H9 (cell line): ENCODE data around the gene ADCY1. TPM values are rescaled to one million over a fixed set of nuclear protein-coding genes. Genes with fewer than 3 reads are reported as not detected.

Source experiments
- DNase-seq: peaks from one replicate; pipeline ENCODE4 v3.0.0-alpha.2; 2017
- H2AFZ ChIP-seq: one replicate; pipeline ENCODE4 v1.6.1; 2013; ENCODE audit warnings: mild to moderate bottlenecking, low read length, control low read depth, moderate library complexity
- H2AK5ac ChIP-seq: 2 replicates; pipeline ENCODE4 v1.6.1; 2013; ENCODE audit warnings: low read length, control low read depth, mixed read lengths; ENCODE audit not compliant: insufficient read length
- H2BK120ac ChIP-seq: one replicate; pipeline ENCODE4 v1.6.1; 2013; ENCODE audit warnings: low read depth, mild to moderate bottlenecking, low read length, control low read depth, inconsistent platforms; ENCODE audit not compliant: poor library complexity, severe bottlenecking
- H2BK12ac ChIP-seq: 2 replicates; pipeline ENCODE4 v1.6.1; 2013; ENCODE audit warnings: low read length, control low read depth, mixed read lengths, low read depth; ENCODE audit not compliant: insufficient read length
- H2BK15ac ChIP-seq: 2 replicates; pipeline ENCODE4 v1.6.1; 2013; ENCODE audit warnings: low read depth, low read length, control low read depth
- H2BK20ac ChIP-seq: one replicate; pipeline ENCODE4 v1.6.1; 2013; ENCODE audit warnings: low read depth, mild to moderate bottlenecking, low read length, control low read depth, inconsistent platforms; ENCODE audit not compliant: poor library complexity, severe bottlenecking
- H2BK5ac ChIP-seq: 2 replicates; pipeline ENCODE4 v1.6.1; 2013; ENCODE audit warnings: low read length, control low read depth, mixed read lengths; ENCODE audit not compliant: insufficient read length
- H3K14ac ChIP-seq: 2 replicates; pipeline ENCODE4 v1.6.1; 2013; ENCODE audit warnings: low read length, control low read depth; ENCODE audit not compliant: insufficient read depth
- H3K18ac ChIP-seq: 2 replicates; pipeline ENCODE4 v1.6.1; 2013; ENCODE audit warnings: low read depth, mild to moderate bottlenecking, mixed read lengths, low read length, control low read depth; ENCODE audit not compliant: insufficient read length
- H3K23ac ChIP-seq: 2 replicates; pipeline ENCODE4 v1.6.1; 2013; ENCODE audit warnings: low read length, control low read depth, mixed read lengths, low read depth; ENCODE audit not compliant: insufficient read length
- H3K23me2 ChIP-seq: 2 replicates; pipeline ENCODE4 v1.6.1; 2013; ENCODE audit warnings: low read depth, mild to moderate bottlenecking, mixed read lengths, low read length, control low read depth; ENCODE audit not compliant: insufficient read length, poor library complexity, severe bottlenecking
- H3K27ac ChIP-seq: 2 replicates; pipeline ENCODE4 v1.5.1; 2013; ENCODE audit warnings: low read length, control low read depth, mixed read lengths, low read depth; ENCODE audit not compliant: insufficient read length
- H3K27me3 ChIP-seq: 2 replicates; pipeline ENCODE4 v1.6.1; 2013; ENCODE audit warnings: low read length, control low read depth, inconsistent platforms; ENCODE audit not compliant: insufficient read depth
- H3K4ac ChIP-seq: 2 replicates; pipeline ENCODE4 v1.6.1; 2013; ENCODE audit warnings: low read depth, mild to moderate bottlenecking, control low read depth, inconsistent platforms, low read length, moderate library complexity
- H3K4me1 ChIP-seq: 2 replicates; pipeline ENCODE4 v1.6.1; 2013; ENCODE audit warnings: low read length, control low read depth, inconsistent platforms; ENCODE audit not compliant: insufficient read depth
- H3K4me2 ChIP-seq: 2 replicates; pipeline ENCODE4 v1.6.1; 2013; ENCODE audit warnings: low read length, control low read depth, mixed read lengths; ENCODE audit not compliant: insufficient read length, insufficient read depth
- H3K56ac ChIP-seq: 2 replicates; pipeline ENCODE4 v1.6.1; 2013; ENCODE audit warnings: low read depth, mild to moderate bottlenecking, mixed read lengths, low read length, control low read depth; ENCODE audit not compliant: insufficient read length
- H3K79me1 ChIP-seq: 2 replicates; pipeline ENCODE4 v1.6.1; 2013; ENCODE audit warnings: low read depth, mild to moderate bottlenecking, moderate library complexity, low read length, control low read depth, inconsistent platforms; ENCODE audit not compliant: insufficient read depth, poor library complexity, severe bottlenecking
- H3K79me2 ChIP-seq: 2 replicates; pipeline ENCODE4 v1.6.1; 2013; ENCODE audit warnings: low read length, control low read depth, inconsistent platforms; ENCODE audit not compliant: insufficient read depth
- H3K9ac ChIP-seq: 2 replicates; pipeline ENCODE4 v1.6.1; 2013; ENCODE audit warnings: low read length, control low read depth, mixed read lengths; ENCODE audit not compliant: insufficient read length; ENCODE audit errors: extremely low read depth
- H3K9me3 ChIP-seq: one replicate; pipeline ENCODE4 v1.6.1; 2013; ENCODE audit warnings: low read depth, low read length, inconsistent platforms; ENCODE audit not compliant: control insufficient read depth
- H3T11ph ChIP-seq: one replicate; pipeline ENCODE4 v1.6.1; 2013; ENCODE audit warnings: mild to moderate bottlenecking, low read length, control low read depth, inconsistent platforms
- H4K20me1 ChIP-seq: one replicate; pipeline ENCODE4 v1.6.1; 2013; ENCODE audit not compliant: control insufficient read depth, insufficient read length, insufficient read depth
- H4K5ac ChIP-seq: 2 replicates; pipeline ENCODE4 v1.6.1; 2013; ENCODE audit warnings: low read depth, mild to moderate bottlenecking, mixed read lengths, low read length, control low read depth; ENCODE audit not compliant: insufficient read length
- H4K8ac ChIP-seq: replicated peaks from 2 replicates; pipeline ENCODE4 v1.6.1; 2013; ENCODE audit warnings: low read length, control low read depth, mixed read lengths, low read depth; ENCODE audit not compliant: insufficient read length
- H4K91ac ChIP-seq: 2 replicates; pipeline ENCODE4 v1.6.1; 2013; ENCODE audit warnings: low read depth, mild to moderate bottlenecking, moderate library complexity, mixed read lengths, low read length, control low read depth; ENCODE audit not compliant: insufficient read length
- H3K27ac Mint-ChIP-seq, 3 experiments: 2 replicates in 2 of 3; 3 replicates in 1 of 3; pipeline ENCODE4 v1.8.0; 2020 to 2021; ENCODE audit warnings: mixed read lengths in 3 of 3, mild to moderate bottlenecking in 1 of 3, moderate library complexity in 1 of 3
- H3K27me3 Mint-ChIP-seq: 2 replicates; pipeline ENCODE4 v1.8.0; 2021; ENCODE audit warnings: low read depth, mild to moderate bottlenecking, moderate library complexity, mixed read lengths
- H3K36me3 Mint-ChIP-seq, 3 experiments: 2 replicates in 2 of 3; 3 replicates in 1 of 3; pipeline ENCODE4 v1.8.0; 2020 to 2021; ENCODE audit warnings: low read depth in 3 of 3, mixed read lengths in 3 of 3; ENCODE audit not compliant: insufficient read depth in 1 of 3
- H3K4me1 Mint-ChIP-seq, 2 experiments: 2 replicates each; pipeline ENCODE4 v1.8.0; 2020; ENCODE audit warnings: mixed read lengths in 2 of 2
- H3K4me3 Mint-ChIP-seq, 2 experiments: 2 replicates in 1 of 2; 3 replicates in 1 of 2; pipeline ENCODE4 v1.8.0; 2020 to 2021; ENCODE audit warnings: mild to moderate bottlenecking in 2 of 2, mixed read lengths in 2 of 2, moderate library complexity in 1 of 2
- H3K9me3 Mint-ChIP-seq, 2 experiments: 2 replicates in 1 of 2; 3 replicates in 1 of 2; pipeline ENCODE4 v1.8.0; 2020; ENCODE audit warnings: mild to moderate bottlenecking in 2 of 2, mixed read lengths in 2 of 2, moderate library complexity in 1 of 2
- WGBS: extraction: QIAGEN DNeasy Blood & Tissue Kit; methylation state at CpG from one replicate; pipeline ENCODE4 v1.1.7; 2013; ENCODE audit warnings: missing lambda C conversion rate, low lambda C conversion rate, mixed read lengths; ENCODE audit not compliant: insufficient read length; ENCODE audit errors: extremely low coverage; 5-methylcytosine and 5-hydroxymethylcytosine counted together
- total RNA-seq: library from RNA; stranded (reverse); gene quantifications from 2 replicates; pipeline ENCODE4 v1.2.1, GENCODE V29; 2021
- TF ChIP-seq, protein P1 (sequence below): fragments of 200-600 bp; sonication (generic); conservative IDR thresholded peaks from 3 replicates; pipeline ENCODE4 v1.8.0; 2021; ENCODE audit warnings: antibody characterized with exemption, mild to moderate bottlenecking

The ADCY1 gene
- total RNA-seq, 1 experiment from 2014 or later = 21.6 TPM

DNA sequence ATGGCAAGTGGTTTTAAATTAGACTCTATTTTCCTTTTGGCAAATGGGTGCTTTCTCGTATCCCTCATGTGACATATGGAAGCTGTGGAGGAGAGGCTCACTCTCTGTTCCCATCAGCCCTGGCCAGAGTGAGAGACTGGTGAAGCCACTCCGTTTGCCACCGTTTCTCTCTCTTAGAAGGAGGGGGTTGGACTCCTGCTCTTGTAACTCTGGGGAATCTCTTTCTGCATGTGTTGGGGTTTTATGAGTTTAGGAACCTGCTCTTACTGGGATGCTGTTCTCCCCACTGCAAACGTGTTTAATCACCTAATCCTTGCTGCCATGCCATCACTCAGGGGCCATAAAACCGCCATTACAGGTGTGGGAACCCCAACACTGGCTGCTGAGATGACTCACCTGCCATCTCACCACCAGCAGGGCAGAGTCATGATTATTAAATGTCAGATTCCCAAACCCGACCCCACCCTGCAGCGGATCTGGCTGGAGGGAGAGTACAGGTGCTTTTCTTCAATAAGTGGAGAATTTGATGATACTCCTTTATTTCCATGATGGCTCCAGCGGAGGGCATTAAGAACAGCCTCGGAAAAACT is 103.2 kb downstream of the ADCY1 start:
- Histone ChIP-seq H3K4ac (no peak overlapping the region), H3K56ac (no peak overlapping the region), H4K5ac (no peak overlapping the region), H4K91ac (no peak overlapping the region), H3K79me2 (no peaks in the 10 kb centered on the region), H2BK20ac (no peak overlapping the region), H3K14ac (no peak overlapping the region), H2AK5ac (no peak overlapping the region), H3K18ac (no peak overlapping the region), H3K27me3 (no peaks in the 10 kb centered on the region), H2BK120ac (no peak overlapping the region), H3K79me1 (no peaks in the 10 kb centered on the region), H3K4me2 (no peak overlapping the region), H2BK15ac (no peak overlapping the region), H2AFZ (no peak overlapping the region), H3K9ac (no peak overlapping the region), H2BK12ac (no peak overlapping the region), H4K20me1 (no peaks in the 10 kb centered on the region), H4K8ac (no peak overlapping the region), H3K4me1 (no peaks in the 10 kb centered on the region), H3K23me2 (no peaks in the 10 kb centered on the region), H3K9me3 (no peaks in the 10 kb centered on the region), H3K27ac (no peak overlapping the region), H3K23ac (no peak overlapping the region), H3T11ph (no peak overlapping the region), H2BK5ac (no peak overlapping the region)
- Mint-ChIP-seq H3K4me3 (no peak overlapping the region), H3K36me3 (peaks cover 3 to 18% (median 14%) of the 10 kb centered on the region in 3 experiments; a peak in 6 of 7 replicates), H3K27ac (no peak overlapping the region), H3K9me3 (no peaks in the 10 kb centered on the region), H3K4me1 (peaks cover 0 to 4% of the 10 kb centered on the region in 2 experiments; a peak in 1 of 4 replicates), H3K27me3 (no peaks in the 10 kb centered on the region)
- no peak for DNase-seq
- WGBS = no CpG with 5 or more reads among the region's 9 CpGs
- TF ChIP-seq, protein P1, sequence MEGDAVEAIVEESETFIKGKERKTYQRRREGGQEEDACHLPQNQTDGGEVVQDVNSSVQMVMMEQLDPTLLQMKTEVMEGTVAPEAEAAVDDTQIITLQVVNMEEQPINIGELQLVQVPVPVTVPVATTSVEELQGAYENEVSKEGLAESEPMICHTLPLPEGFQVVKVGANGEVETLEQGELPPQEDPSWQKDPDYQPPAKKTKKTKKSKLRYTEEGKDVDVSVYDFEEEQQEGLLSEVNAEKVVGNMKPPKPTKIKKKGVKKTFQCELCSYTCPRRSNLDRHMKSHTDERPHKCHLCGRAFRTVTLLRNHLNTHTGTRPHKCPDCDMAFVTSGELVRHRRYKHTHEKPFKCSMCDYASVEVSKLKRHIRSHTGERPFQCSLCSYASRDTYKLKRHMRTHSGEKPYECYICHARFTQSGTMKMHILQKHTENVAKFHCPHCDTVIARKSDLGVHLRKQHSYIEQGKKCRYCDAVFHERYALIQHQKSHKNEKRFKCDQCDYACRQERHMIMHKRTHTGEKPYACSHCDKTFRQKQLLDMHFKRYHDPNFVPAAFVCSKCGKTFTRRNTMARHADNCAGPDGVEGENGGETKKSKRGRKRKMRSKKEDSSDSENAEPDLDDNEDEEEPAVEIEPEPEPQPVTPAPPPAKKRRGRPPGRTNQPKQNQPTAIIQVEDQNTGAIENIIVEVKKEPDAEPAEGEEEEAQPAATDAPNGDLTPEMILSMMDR = no peak
